ENCODE data around the gene IQSEC1. TPM values are rescaled to one million over a fixed set of nuclear protein-coding genes. Genes with fewer than 3 reads are reported as not detected.

IQSEC1 gene
- polyA plus RNA-seq, 1 experiment: 3.6 TPM

DNA sequence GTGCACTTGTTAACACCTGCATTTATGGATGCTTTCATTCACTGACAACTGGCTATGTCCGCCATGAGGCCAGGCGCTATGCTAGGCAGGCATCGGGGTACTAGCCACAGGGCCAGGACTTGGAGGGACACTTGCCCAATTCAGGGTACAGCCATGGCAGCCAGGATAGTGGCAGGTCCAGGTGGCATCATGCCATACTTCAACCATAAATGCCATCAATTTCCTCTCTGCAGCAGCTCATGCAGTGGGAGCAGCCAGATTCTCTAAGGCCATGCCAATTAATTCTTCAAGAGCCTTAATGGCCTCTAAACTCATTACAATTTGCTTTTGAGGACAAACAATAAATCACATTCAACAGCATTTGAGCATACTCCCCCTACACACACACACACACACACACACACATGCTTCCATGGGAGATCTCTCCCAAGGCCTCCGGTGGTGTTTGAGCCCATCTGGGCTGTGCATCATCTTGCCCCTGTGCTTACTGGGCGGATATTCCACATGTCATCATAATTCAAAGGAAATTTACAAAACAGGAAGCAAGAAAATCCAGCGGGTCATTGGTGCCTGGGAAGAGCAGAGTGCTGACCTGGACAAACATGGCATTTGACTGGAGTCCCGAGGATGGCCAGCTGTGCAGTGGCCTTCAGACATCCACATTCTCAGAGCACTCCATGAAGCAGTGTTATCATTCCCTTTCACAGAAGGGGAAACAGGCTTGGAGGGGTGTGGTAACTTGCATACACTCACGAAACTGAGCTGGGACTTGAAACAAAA lies 109.1 kb downstream of the IQSEC1 start:
- ChIA-PET CTCF (interaction anchor here (2.1 kb wide), 1 partner anchor 20 kb away, joined by 10 read pairs; no protein-coding TSS in a partner anchor), POLR2A (no interaction called here)
- no peaks in the 10 kb centered on the region for H3K27me3 ChIP-seq (ENCODE audit: control insufficient read depth, insufficient read depth, low read length)
- H3K27ac ChIP-seq (ENCODE audit: low read depth, low read length): no peak overlapping the region
- TF ChIP-seq CTCF (IDR thresholded peaks at IDR 0.05; ENCODE audit: low read depth, low read length): no peak
- no peak overlapping the region for H3K4me3 ChIP-seq (ENCODE audit: low read depth, low read length)
- no peak for DNase-seq (ENCODE audit: low read depth, low spot score)
- H3K9me3 ChIP-seq (ENCODE audit: control insufficient read depth, insufficient read depth, low read length): no peaks in the 10 kb centered on the region

- H3K9me3 ChIP-seq (ENCODE audit: control insufficient read depth, insufficient read depth, low read length): no peaks in the 10 kb centered on the region
- no peak overlapping the region for H3K27ac ChIP-seq (ENCODE audit: low read depth, low read length)
- ChIA-PET POLR2A (no interaction called here), CTCF (no interaction called here)
- no peak overlapping the region for H3K4me3 ChIP-seq (ENCODE audit: low read depth, low read length)
- no peaks in the 10 kb centered on the region for H3K27me3 ChIP-seq (ENCODE audit: control insufficient read depth, insufficient read depth, low read length)
- TF ChIP-seq CTCF (IDR thresholded peaks at IDR 0.05; ENCODE audit: low read depth, low read length): no peak
- no peak for DNase-seq (ENCODE audit: low read depth, low spot score)
Measured at GRCh38 chr3:12963231-12963896, 109.9 kb downstream of the IQSEC1 start.

DNA sequence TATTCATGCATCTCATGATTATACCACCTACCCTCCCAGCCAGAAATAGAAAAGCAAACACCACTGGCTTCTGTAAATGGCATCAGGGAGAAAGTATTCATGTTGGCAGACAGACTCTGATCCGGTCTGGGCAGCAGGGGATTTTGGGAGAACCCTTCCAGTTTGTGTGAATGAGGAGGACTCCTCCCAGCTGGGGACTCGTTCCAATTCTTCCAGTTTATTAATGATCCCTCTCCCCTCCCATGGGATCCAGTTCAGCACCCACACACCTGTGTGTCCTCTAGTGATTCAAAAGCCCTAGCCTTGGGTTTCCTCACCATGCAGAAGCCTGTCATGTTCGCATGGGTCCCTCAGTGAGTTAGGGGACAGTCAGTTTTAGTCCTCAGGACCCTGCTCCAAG lies 110.9 kb downstream of the IQSEC1 start:
- Histone ChIP-seq H3K4me3 (ENCODE audit: low read depth, low read length) (no peak overlapping the region), H3K9me3 (ENCODE audit: control insufficient read depth, insufficient read depth, low read length) (no peaks in the 10 kb centered on the region), H3K27ac (ENCODE audit: low read depth, low read length) (no peak overlapping the region), H3K27me3 (ENCODE audit: control insufficient read depth, insufficient read depth, low read length) (no peaks in the 10 kb centered on the region)
- CTCF ChIA-PET: no interaction called here
- no peak for DNase-seq (ENCODE audit: low read depth, low spot score)
- POLR2A ChIA-PET: no interaction called here
- TF ChIP-seq CTCF (IDR thresholded peaks at IDR 0.05; ENCODE audit: low read depth, low read length): no peak

DNA sequence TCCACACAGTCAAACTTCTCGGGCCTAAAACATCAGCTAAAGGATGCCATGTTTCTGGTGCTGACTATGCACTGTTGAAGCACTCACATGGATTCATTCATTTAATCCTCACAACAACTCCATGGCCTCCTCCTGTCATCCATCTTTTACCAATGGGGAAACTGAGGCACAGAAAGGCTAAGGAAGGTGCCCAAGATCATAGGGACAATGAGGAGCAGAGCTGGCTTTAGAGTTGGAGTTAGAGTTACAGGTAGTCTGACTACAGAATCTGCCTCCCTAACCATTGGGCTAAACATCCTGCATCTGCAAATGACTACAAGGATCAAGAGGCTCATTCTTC lies 111.6 kb downstream of the IQSEC1 start:
- CTCF ChIA-PET: no interaction called here
- no peak overlapping the region for H3K27ac ChIP-seq (ENCODE audit: low read depth, low read length)

More for the DNA sequence above, 111.6 kb downstream of the IQSEC1 start:
- no peaks in the 10 kb centered on the region for H3K9me3 ChIP-seq (ENCODE audit: control insufficient read depth, insufficient read depth, low read length)
- no peak for TF ChIP-seq CTCF (IDR thresholded peaks at IDR 0.05; ENCODE audit: low read depth, low read length)
- DNase-seq (ENCODE audit: low read depth, low spot score): no peak
- no peak overlapping the region for H3K4me3 ChIP-seq (ENCODE audit: low read depth, low read length)
- H3K27me3 ChIP-seq (ENCODE audit: control insufficient read depth, insufficient read depth, low read length): no peaks in the 10 kb centered on the region
- POLR2A ChIA-PET: no interaction called here

All from AG04450 (cell line).